GM12873 (cell line): Measurements from ENCODE around the gene STPG4.
A peak's percentile ranks its signal among the peaks of the same experiment; 100 is the strongest.

Experiments
- TF ChIP-seq, protein P1 (sequence below): IDR thresholded peaks from 2 replicates; pipeline ENCODE4 v1.5.1; 2012; ENCODE audit warnings: low read depth, mild to moderate bottlenecking, moderate library complexity, low read length, control low read depth; ENCODE audit not compliant: insufficient read depth; ENCODE audit errors: missing control alignments

Gene STPG4

DNA sequence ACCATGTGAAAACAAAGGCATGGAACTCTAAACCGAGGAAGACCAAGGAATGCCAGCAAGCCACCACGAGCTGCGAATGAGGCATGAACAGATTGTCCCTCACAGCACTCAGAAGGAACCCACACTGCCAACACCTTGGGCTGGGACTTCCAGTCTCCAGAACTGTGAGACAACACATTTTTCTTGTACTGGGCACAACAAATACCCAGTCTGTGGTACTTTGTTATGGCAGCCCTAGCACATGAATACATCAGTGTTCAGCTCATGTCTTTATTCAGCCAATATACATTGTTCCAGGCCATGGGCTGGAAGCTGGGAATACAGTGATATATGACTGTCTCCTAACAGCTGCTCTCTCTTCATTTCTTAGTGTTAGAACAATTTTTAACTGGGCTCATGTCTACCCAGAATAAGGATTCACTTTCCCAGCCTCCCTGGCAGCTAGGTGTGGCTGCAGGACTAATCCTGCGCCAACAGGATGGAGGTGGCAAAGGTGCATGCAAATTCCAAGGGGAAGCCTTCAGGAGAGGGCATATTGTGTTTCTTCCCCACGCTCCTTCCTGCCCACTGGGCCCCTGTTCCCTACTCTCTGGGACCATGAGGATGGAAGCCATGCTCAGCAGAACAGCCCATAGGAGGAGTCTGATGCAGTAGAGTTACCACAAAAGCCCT, 59.6 kb downstream of the STPG4 start:
- TF ChIP-seq, protein P1, sequence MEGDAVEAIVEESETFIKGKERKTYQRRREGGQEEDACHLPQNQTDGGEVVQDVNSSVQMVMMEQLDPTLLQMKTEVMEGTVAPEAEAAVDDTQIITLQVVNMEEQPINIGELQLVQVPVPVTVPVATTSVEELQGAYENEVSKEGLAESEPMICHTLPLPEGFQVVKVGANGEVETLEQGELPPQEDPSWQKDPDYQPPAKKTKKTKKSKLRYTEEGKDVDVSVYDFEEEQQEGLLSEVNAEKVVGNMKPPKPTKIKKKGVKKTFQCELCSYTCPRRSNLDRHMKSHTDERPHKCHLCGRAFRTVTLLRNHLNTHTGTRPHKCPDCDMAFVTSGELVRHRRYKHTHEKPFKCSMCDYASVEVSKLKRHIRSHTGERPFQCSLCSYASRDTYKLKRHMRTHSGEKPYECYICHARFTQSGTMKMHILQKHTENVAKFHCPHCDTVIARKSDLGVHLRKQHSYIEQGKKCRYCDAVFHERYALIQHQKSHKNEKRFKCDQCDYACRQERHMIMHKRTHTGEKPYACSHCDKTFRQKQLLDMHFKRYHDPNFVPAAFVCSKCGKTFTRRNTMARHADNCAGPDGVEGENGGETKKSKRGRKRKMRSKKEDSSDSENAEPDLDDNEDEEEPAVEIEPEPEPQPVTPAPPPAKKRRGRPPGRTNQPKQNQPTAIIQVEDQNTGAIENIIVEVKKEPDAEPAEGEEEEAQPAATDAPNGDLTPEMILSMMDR = no peak

DNA sequence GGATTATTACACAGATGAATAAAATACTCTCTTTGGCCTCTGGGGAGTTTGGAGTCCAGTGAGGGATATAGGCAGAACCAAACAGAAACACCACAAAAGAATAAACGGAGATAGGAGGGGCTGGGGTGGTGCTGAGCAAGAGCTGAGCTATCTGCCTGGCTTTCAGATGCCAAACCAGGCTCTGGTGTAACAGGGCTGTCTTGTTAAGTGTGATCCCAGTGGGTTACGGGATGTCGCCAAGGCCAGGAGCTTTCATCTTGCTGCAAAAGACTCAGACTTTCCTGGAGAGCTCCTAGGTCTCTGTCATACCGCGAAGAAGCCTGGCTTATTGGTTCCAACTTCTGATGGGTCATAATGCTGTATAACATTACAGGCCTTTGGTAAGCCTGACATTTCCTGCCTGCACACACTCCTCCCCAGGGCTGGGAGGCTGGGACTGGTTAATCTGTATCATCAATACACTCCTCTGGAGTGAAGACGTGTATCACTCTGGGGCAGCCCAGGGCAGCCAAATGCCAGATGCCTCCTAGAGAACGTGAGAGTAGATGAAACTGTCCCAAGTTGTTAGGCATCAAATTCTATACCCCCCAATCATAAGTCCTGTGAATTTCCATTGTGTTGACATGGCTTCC, 60.5 kb downstream of the STPG4 start:
- TF ChIP-seq, protein P1 = no peak

DNA sequence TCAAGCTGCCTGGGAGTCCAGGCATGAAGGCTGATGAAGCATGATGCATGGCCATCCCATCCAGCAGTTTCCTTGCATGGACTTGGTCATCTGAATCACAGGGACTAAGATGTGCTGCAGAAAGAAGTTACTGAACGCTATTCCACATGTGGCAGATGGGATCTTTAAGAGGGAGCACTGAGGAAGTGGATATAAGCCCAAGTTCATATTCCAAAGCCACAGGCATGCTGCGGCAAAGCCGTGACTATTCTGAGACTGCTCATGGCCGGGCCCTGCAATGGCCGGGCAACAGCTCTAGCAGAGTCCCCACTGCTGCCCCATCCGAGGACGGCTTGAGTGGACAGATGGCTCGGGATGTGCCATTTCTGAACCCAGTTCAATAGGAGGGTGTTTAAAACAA, 61.5 kb downstream of the STPG4 start:
- TF ChIP-seq, protein P1 = no peak

DNA sequence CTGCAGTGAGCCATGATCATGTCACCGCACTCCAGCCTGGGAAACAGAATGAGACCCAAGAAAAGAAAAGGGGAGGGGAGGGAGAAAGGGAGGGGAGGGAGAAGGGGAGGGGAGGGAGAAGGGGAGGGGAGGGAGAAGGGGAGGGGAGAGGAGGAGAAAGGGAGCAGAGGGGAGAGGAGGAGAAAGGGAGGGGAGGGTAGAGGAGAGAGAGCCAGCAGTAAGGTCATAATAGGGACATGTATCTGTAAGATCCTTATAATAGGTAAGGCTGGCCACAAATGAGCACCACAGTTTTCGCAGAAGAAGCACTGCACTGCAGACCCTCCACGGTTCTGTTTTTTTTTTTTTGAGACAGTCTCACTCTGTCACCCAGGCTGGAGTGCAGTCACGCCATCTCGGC, 62.6 kb downstream of the STPG4 start:
- TF ChIP-seq, protein P1 = no peak

DNA sequence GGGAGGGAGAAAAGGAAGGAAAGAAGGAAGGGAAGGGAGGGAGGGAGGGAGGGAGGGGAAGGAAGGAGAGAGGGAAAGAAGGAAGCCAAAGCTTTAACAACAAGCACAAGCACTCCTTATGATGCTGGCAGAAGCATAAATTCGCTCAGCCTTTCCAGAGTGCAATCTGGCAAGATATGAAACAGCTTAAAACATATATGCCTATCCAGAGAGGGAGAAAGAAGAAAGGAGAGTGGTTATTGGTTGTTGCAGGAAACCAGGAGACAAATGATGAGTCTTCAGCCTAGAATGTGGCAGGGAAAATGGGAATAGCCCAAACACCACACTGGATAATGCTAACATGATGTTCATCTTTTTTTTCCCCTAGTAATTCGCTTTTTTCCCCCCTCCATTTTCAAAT, 64.0 kb downstream of the STPG4 start:
- TF ChIP-seq, protein P1 = no peak

DNA sequence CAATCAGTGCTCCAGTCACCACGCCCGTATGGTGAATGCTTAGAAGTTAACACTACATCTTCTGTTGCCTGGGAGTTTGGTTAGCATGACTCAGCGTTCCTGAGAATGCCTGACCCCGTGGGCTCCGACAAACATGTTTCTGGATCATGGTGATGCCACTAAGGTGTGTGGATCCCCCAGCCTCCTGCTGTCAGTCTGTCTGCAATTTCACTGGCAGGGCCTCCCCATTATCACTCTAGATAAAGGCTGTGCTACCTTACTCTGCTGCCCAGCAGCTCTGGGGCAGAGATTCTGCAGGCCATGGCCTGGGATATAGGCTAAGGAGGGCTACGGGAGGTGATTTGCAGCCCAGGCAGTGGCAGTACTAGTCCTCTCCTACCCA, 66.0 kb downstream of the STPG4 start:
- TF ChIP-seq, protein P1 = no peak

DNA sequence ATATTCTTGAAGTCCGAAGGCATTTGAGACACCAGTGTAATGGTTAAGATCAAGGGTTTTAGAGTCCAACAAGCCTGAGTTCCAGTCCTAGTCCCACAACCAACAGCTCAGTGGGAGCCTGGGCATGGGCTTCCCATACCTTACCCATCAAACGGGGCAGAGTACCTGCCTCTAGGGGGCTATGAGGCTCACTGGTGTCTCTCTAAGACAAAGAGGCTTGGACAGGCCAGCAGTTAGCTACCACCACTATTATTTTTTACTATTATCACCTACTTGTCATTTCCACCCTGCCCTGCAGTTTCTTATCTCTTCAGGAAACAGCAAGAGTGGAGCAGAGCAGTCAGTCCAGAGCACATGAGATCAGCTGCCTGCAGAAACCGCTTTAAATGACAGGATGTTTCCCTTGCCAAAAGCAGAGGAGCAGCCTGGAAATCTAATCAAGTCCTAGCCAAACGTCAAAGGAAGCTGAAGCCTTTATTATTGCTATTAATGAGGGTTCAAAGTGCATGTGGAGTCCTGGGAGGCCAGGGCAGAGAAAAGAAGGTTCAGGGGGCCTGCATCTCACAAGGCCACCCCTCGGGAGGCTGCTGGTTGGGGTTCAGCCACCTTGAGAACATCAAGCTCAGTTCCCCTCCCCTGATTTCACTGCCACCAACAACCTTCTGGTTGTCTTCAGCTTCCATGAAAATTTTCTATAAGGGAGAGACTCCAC, 66.6 kb downstream of the STPG4 start:
- TF ChIP-seq, protein P1 = peak; percentile 15
